Esophagus mucosa (tissue), 1 donor: ENCODE data around the gene GPATCH3. TPM values are rescaled to one million over a fixed set of nuclear protein-coding genes. Genes with fewer than 3 reads are reported as not detected.
A peak's percentile ranks its signal among the peaks of the same experiment; 100 is the strongest.
"Not testable (repeated sequence)": the region's sequence is repeated elsewhere in the genome, so short reads cannot be mapped to it uniquely, and the experiment has no call there.

Experiments
- ATAC-seq: fragments of 200-7000 bp; cut with Tn5 transposase; one replicate; pipeline ENCODE4 v1.9.1; 2020
- total RNA-seq: library from RNA; stranded (reverse); gene quantifications from one replicate; pipeline ENCODE4 v1.2.4, GENCODE V29; 2023
- donor health status: DM: yes; HTN: yes; CAD: no.

The GPATCH3 gene, protein sequence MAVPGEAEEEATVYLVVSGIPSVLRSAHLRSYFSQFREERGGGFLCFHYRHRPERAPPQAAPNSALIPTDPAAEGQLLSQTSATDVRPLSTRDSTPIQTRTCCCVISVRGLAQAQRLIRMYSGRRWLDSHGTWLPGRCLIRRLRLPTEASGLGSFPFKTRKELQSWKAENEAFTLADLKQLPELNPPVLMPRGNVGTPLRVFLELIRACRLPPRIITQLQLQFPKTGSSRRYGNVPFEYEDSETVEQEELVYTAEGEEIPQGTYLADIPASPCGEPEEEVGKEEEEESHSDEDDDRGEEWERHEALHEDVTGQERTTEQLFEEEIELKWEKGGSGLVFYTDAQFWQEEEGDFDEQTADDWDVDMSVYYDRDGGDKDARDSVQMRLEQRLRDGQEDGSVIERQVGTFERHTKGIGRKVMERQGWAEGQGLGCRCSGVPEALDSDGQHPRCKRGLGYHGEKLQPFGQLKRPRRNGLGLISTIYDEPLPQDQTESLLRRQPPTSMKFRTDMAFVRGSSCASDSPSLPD
- total RNA-seq = 10.4 TPM

DNA sequence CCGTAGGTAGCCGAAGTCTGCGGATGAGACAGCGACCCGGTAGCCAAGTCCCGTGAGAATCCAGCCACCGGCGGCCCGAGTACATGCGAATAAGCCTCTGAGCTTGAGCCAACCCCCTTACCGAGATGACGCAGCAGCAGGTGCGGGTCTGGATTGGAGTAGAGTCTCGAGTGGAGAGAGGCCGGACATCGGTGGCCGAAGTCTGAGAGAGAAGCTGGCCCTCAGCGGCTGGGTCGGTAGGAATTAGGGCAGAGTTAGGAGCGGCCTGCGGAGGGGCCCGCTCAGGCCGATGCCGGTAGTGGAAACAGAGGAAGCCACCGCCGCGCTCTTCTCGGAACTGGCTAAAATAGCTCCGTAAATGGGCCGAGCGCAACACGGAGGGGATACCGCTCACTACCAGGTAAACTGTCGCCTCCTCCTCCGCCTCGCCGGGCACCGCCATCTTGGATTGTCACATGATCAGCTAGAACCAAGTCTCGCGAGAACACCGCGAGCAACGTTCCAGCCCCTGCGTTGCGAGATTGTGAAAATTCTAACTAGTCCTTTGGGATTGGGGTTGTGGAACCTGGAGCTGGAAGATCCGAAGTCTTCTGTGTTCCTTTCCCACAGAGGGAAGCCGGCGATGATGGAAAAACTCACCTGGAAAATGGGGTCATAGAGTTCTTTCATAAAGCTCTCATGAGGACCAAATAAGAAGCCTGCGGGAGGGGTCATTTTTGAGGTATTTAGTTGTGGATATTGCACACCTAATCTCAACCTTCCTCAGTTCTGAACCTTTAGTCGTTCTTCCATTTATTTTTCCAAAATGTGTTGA lies at the start of gene GPATCH3:
TSS of gene GPATCH3 (minus strand) at position 467 of the 814 bp plus-strand sequence. CDS start at position 442, 25 bp downstream.
- peak; percentile 85 for ATAC-seq

DNA sequence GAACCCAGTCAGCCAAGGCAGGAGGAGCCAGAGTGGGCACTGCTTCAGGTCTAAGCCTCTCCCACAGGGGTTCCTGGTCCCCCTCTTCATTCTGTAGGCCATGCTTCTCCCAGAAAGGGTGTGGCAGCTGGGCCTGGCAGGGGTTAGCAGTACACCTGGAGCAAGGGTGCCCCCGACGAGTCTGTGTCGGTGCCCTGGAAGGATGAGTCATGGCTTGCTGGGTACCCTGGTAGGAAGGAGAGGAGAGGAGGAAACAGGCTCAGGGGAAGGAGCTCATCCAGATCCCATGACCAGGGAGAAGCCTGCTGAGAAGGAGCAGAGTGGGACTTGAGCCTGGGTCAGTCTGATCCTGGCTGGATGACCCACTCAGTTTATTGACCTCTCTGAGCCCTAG lies 49.7 kb upstream of the GPATCH3 start:
- peak; percentile 35 for ATAC-seq

DNA sequence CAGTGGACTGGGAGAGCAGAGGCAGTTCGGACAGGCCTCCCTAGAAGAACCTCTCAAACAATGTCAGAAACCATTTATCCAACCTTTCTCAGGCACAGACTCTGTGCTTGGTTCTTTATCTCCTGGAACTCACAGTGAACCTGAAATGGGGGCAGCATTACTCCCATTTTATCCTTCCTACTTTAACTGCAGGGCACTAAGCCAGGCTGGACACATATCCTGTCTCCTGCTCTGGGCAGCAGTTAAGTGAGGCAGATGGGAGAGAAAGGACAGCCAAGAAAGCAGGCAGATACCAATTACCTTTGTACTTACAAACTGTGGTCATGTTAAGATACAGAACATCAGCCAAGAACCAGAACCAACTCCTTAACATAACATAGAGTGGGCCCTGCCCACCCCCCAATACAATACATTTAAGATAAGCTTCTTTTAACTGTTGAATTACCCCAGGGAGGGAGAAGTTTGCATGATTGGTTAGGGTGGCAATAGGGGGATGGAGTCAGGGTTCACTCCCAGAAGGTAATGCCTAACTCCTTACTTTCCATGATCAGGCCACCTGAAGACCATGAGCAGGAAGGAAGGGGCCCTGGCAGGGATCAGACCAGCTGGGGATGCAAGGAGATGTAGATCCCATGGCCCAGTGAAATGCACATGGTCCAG lies 49.1 kb upstream of the GPATCH3 start:
- ATAC-seq = no peak

- not testable (repeated sequence) for ATAC-seq
Observed at GRCh38 chr1:26948725-26949057, 48.4 kb upstream of the GPATCH3 start.

DNA sequence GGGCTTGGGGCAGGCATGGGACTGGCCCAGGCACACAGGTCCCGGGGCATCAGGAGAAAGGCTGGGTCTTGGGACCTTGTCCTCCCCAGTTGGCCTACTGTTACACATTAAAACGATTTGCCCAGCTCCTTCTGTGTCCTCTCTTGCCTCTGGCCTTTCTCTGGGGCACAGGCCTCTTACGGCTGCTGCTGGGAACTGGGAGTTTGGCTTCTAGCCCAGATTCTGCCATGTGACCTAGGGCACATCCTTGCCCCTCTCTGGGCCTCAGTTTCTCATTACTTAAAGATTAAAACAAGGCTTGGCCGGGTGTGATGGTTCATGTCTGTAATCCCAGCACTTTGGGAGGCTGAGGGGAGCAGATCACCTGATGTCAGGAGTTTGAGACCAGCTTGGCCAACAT lies 46.0 kb upstream of the GPATCH3 start:
- no peak for ATAC-seq

DNA sequence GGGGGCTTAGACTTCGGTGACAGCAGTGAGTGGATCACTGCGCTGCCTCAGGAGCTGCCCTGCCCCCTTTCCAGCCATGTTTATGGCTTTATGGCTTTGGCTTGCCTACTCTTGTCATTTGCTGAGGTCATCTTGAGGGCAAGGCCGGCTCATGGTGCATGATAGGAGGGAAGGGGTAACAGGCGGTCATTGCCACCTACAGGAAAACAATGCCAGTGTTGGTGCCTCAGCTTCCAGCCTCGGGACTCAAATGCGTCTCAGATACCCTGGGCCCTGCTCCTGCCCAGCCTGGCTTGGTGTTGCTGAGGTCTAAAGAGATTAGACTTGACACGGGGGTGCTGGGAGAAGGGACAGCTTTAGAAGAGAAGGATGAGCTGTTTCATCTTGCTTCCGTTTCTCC lies 45.5 kb upstream of the GPATCH3 start:
- no peak for ATAC-seq

GRCh38 chr1:26945138-26945537 lies 44.9 kb upstream of the GPATCH3 start:
- no peak for ATAC-seq

DNA sequence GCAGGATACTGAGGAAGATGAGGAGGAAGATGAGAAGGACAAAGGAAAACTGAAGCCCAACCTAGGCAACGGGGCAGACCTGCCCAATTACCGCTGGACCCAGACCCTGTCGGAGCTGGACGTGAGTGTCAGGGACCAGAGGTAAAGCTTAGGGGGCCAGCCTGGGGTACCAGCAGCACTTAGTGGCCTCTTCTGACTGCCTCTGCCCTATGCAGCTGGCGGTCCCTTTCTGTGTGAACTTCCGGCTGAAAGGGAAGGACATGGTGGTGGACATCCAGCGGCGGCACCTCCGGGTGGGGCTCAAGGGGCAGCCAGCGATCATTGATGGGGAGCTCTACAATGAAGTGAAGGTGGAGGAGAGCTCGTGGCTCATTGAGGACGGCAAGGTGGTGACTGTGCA lies 42.4 kb upstream of the GPATCH3 start:
- ATAC-seq = no peak

GRCh38 chr1:26941311-26941710 lies 41.0 kb upstream of the GPATCH3 start:
- ATAC-seq = no peak

DNA sequence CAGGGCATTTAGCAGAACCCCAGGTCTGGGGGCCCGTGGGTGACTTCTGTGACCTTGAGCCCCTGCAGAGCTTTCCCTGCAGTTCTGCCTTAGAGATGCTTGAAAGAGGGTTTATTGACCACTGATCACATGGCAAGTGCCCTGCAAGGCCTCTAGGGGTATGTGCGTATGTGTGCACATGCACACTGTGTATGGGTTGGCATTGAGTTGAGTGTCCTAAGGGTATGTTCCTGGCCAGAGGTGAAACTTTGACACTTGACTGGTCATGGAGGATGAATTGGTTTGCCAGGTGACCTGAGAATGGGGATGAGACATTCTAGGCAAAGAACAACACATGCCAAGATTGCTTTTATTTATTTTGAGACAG lies 38.4 kb upstream of the GPATCH3 start:
- ATAC-seq = no peak

- peak; percentile 14 for ATAC-seq
Observed at GRCh38 chr1:26938004-26938658, 37.9 kb upstream of the GPATCH3 start.

DNA sequence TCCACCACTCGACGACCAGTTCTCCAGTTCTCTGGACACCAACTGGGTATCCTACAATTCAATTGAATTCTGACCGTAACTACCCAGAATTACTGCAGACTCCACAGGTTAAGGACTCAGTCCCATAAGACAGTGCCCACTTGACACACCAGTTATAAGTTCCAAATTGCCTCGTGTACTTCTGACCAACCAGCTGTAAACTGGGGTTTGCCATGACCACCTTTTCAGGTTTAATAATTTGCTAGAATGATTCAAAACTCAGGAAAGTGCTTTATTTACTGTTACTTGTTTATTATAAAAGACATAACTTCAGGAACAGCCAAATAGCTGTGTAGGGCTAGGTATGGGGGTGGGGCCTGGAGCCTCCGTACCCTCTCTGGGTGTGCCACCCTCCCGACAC lies 36.6 kb upstream of the GPATCH3 start:
- ATAC-seq = no peak

GRCh38 chr1:26932531-26932930 lies 32.3 kb upstream of the GPATCH3 start:
- no peak for ATAC-seq

DNA sequence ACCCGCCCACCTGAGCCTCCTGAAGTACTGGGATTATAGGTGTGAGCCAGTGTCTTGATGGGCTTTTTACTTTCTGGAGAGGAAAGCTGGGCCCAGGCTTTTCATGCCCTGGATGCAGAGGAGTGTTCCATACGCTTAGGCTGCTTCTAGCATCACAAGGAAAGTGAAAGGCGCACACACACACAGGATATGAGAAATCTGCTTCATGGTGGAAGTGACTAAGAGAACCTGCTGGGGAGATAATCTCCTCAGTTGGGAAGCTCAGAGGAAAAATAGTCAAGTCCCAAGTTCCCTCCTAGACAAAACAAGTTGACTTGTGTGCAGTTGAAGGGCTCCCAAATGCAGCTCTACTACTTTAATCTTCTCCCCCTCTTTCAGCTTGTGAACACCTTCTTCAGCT lies 23.4 kb upstream of the GPATCH3 start:
- no peak for ATAC-seq

GRCh38 chr1:26922901-26923300 lies 22.6 kb upstream of the GPATCH3 start:
- ATAC-seq = no peak

GRCh38 chr1:26922431-26922729 lies 22.1 kb upstream of the GPATCH3 start:
- ATAC-seq = no peak

DNA sequence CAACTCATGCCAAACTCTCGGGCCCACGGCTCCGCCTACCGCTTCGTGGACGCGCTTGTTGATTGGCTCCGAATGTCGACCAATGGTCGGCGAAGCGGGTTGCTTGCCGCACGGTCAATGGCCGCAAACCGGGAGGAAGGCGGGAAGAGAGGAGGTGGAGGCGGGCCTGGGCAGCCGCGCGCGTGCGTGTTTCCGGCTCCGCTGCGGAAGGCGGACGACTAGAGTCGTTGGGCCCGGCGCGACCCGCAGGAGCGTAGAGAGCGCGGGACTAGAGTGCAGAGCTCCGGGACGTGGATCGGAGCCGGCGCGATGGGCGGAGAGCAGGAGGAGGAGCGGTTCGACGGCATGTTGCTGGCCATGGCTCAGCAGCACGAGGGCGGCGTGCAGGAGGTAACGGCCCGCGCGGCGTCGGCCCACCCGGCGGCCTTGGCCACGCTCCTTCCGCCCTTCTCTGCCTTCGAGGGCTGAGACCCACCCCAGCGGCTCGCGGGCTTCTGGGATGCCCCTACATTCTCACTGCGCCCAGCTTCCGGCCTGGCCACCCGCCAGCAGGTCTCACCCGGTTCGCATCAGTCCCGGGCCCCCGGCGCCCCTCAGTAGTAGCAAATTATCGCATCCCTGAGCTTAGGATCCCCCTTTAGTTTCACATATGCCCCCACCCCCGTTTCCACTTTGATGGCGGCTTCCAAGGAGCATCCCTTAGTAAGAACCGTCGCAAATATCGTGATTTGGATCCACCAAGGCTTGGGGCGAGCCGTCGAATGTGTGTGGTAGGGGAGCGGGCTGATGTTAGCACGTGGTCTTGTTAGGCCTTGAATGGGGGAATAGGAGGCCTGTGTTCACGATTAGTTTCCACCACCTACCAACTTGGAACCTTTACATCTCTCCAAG lies 21.5 kb upstream of the GPATCH3 start, which contains the start of gene NUDC:
TSS of gene NUDC (plus strand) at position 204 of the 891 bp plus-strand sequence. CDS start at position 310, 106 bp downstream.
- ATAC-seq = peak; percentile 97

DNA sequence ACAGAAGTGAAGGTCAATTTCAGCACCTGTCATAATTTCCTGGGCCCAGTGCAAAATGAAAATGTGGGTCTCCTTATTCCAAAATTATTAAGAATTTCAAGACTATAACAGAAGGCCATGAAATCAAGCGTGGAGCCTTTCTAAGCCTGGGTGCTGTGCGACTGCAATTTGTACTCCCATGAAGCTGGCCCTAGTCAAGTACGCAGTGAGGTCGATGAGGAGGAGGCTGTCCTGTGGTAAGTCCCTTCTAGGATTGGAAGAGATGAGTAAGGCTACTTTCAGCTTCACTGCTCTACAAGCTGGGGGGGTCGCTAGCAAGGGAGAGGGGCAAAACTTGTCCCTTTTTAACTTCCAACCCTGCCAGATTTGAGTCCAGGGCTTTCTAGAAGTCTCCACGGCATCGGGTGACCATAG lies 20.9 kb upstream of the GPATCH3 start:
- peak; percentile 38 for ATAC-seq

DNA sequence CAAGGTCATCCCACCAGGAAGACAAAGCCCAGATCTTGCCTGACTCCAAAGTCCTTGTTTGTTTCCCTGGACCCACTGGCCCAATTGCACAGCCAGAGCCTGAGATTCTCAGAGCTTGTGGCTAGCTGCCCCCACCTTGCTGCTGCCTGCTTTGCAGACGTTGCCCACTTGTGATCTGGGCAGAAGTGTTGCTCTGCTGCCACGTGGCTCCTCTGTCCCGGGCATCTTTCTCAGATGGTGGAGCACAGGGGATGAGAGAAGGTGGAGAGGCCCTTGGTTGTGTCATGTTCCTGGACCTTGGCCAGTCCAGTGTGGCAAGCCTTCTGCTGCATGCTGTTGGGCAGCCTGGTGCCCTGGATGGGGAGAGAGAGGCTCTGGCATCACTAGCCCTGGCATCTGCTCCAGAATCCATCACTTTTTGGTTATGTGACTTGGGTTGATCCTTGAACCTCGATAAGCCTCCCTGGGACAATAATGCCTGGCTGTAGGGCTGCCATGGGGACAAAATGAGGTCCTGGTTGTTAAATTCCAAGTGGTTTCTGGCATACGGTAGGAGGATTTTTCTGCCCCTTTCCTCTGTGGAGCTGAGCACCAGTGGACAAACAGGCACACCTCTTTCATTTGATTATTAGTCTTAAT lies 15.1 kb upstream of the GPATCH3 start:
- no peak for ATAC-seq

GRCh38 chr1:26913754-26914619 lies 13.7 kb upstream of the GPATCH3 start, which contains the start of gene NR0B2:
Gene NR0B2, minus strand, starts transcription at chr1:26913975. Its CDS starts 35 bp downstream, at chr1:26913940.
- no peak for ATAC-seq
